Measurements from ENCODE around the gene SPP2.

GRCh38 chr2:234051374-234052070 is 1.0 kb downstream of the SPP2 start:
- no peak for TF ChIP-seq CTCF (IDR thresholded peaks at IDR 0.05; ENCODE audit: low read length)
- no peak for TF ChIP-seq EZH2 (optimal IDR thresholded peaks at IDR 0.05; ENCODE audit: low read depth, low read length)

Measured in MM.1S (cell line).